Muscle of leg (tissue), 11 donors: ENCODE measurements around the gene CDK14. TPM values are rescaled to one million over a fixed set of nuclear protein-coding genes. Genes with fewer than 3 reads are reported as not detected.

Source experiments
- DNase-seq: peaks from one replicate; pipeline ENCODE4 v3.0.0; 2013
- H3K27ac ChIP-seq: one replicate; pipeline ENCODE4 v1.5.1; 2013; ENCODE audit warnings: mild to moderate bottlenecking, low read length, control low read depth
- H3K27me3 ChIP-seq: one replicate; pipeline ENCODE4 v1.6.1; 2013; ENCODE audit warnings: low read length; ENCODE audit not compliant: control insufficient read depth, insufficient read depth
- H3K36me3 ChIP-seq: one replicate; pipeline ENCODE4 v1.6.1; 2013; ENCODE audit warnings: low read length; ENCODE audit not compliant: control insufficient read depth, insufficient read depth
- H3K4me1 ChIP-seq: one replicate; pipeline ENCODE4 v1.6.1; 2013; ENCODE audit warnings: low read length; ENCODE audit not compliant: control insufficient read depth, insufficient read depth
- H3K4me3 ChIP-seq: one replicate; pipeline ENCODE4 v1.5.1; 2013; ENCODE audit warnings: low read length, control low read depth
- H3K9me3 ChIP-seq: replicated peaks from 2 replicates; pipeline ENCODE4 v1.6.1; 2013; ENCODE audit warnings: low read depth, low read length; ENCODE audit not compliant: control insufficient read depth
- WGBS: methylation state at CpG from one replicate; pipeline ENCODE4 v1.1.5; 2013; ENCODE audit warnings: missing lambda C conversion rate; ENCODE audit not compliant: insufficient coverage; 5-methylcytosine and 5-hydroxymethylcytosine counted together
- polyA plus RNA-seq, 8 donors: library from polyadenylated mRNA; unstranded; fragments of 120-200 nt; gene quantifications; one replicate each; pipeline versions ENCODE4 v1.2.1 to v1.2.3, GENCODE V29; 2013; ENCODE audit warnings: inconsistent platforms in 1 of 8, low replicate concordance in 1 of 8; ENCODE audit not compliant: insufficient read length in 8 of 8, insufficient read depth in 1 of 8
- total RNA-seq: library from RNA; stranded (reverse); fragments of 120-200 nt; gene quantifications from one replicate; pipeline ENCODE4 v1.2.4, GENCODE V29; 2013

The CDK14 gene
- total and polyA plus RNA-seq, 9 donors = 14.9 to 36.7 (median 21.3) TPM

- no peak overlapping the region for H3K27ac ChIP-seq
- WGBS = 48% methylated on average over 4 of the region's 9 CpGs
- DNase-seq = no peak
- no peaks in the 10 kb centered on the region for H3K9me3 ChIP-seq
- no peak overlapping the region for H3K4me3 ChIP-seq
- H3K4me1 ChIP-seq = peaks cover 4% of the 10 kb centered on the region
- H3K36me3 ChIP-seq = no peaks in the 10 kb centered on the region
- no peaks in the 10 kb centered on the region for H3K27me3 ChIP-seq
Observed at GRCh38 chr7:91201442-91202113, 605.5 kb downstream of the CDK14 start.

GRCh38 chr7:91206361-91206960, 610.3 kb downstream of the CDK14 start:
- 7% methylated on average over 2 of the region's 6 CpGs for WGBS
- Histone ChIP-seq H3K36me3 (peaks cover 4% of the 10 kb centered on the region), H3K9me3 (no peaks in the 10 kb centered on the region), H3K4me3 (no peak overlapping the region), H3K27ac (peak overlapping the region; percentile 45), H3K27me3 (no peaks in the 10 kb centered on the region), H3K4me1 (peaks cover 4% of the 10 kb centered on the region)
- DNase-seq = peak; percentile 80

GRCh38 chr7:91212582-91212981, 616.5 kb downstream of the CDK14 start:
- Histone ChIP-seq H3K27me3 (no peaks in the 10 kb centered on the region), H3K4me3 (no peak overlapping the region), H3K27ac (no peak overlapping the region), H3K36me3 (peaks cover 2% of the 10 kb centered on the region), H3K4me1 (no peaks in the 10 kb centered on the region), H3K9me3 (no peaks in the 10 kb centered on the region)
- DNase-seq = no peak
- WGBS = 68% methylated on average over 3 of the region's 7 CpGs

- Histone ChIP-seq H3K27me3 (no peaks in the 10 kb centered on the region), H3K36me3 (no peaks in the 10 kb centered on the region), H3K9me3 (no peaks in the 10 kb centered on the region), H3K4me1 (no peaks in the 10 kb centered on the region), H3K27ac (no peak overlapping the region), H3K4me3 (no peak overlapping the region)
- no peak for DNase-seq
- WGBS = no CpG with 5 or more reads among the region's 2 CpGs
Observed at GRCh38 chr7:91226411-91226810, 630.3 kb downstream of the CDK14 start.

GRCh38 chr7:91228327-91228726, 632.2 kb downstream of the CDK14 start:
- Histone ChIP-seq H3K4me3 (no peak overlapping the region), H3K4me1 (no peaks in the 10 kb centered on the region), H3K9me3 (no peaks in the 10 kb centered on the region), H3K27ac (no peak overlapping the region), H3K36me3 (no peaks in the 10 kb centered on the region), H3K27me3 (no peaks in the 10 kb centered on the region)
- DNase-seq = peak; percentile 48
- no CpG with 5 or more reads among the region's 2 CpGs for WGBS

GRCh38 chr7:91228927-91229558, 632.9 kb downstream of the CDK14 start:
- H3K36me3 ChIP-seq = no peaks in the 10 kb centered on the region
- peak overlapping the region; percentile 15 for H3K27ac ChIP-seq
- no peaks in the 10 kb centered on the region for H3K9me3 ChIP-seq
- no peak overlapping the region for H3K4me3 ChIP-seq
- DNase-seq = peak; percentile 57
- no peaks in the 10 kb centered on the region for H3K4me1 ChIP-seq
- WGBS = no CpG with 5 or more reads among the region's 2 CpGs
- no peaks in the 10 kb centered on the region for H3K27me3 ChIP-seq

- no peaks in the 10 kb centered on the region for H3K27me3 ChIP-seq
- no peaks in the 10 kb centered on the region for H3K36me3 ChIP-seq
- H3K4me3 ChIP-seq = no peak overlapping the region
- no peaks in the 10 kb centered on the region for H3K4me1 ChIP-seq
- WGBS = no CpG with 5 or more reads among the region's 2 CpGs
- H3K27ac ChIP-seq = no peak overlapping the region
- no peak for DNase-seq
- no peaks in the 10 kb centered on the region for H3K9me3 ChIP-seq
Observed at GRCh38 chr7:91230100-91230499, 634.0 kb downstream of the CDK14 start.

GRCh38 chr7:91230503-91230902, 634.4 kb downstream of the CDK14 start:
- no peak overlapping the region for H3K4me3 ChIP-seq
- no peaks in the 10 kb centered on the region for H3K4me1 ChIP-seq
- H3K27me3 ChIP-seq = no peaks in the 10 kb centered on the region
- no peaks in the 10 kb centered on the region for H3K36me3 ChIP-seq
- 93% methylated on average over 3 of the region's 3 CpGs for WGBS
- no peak for DNase-seq
- H3K9me3 ChIP-seq = no peaks in the 10 kb centered on the region
- no peak overlapping the region for H3K27ac ChIP-seq

GRCh38 chr7:91233212-91233611, 637.1 kb downstream of the CDK14 start:
- 21% methylated on average over 6 of the region's 8 CpGs for WGBS
- peak; percentile 56 for DNase-seq
- no peaks in the 10 kb centered on the region for H3K9me3 ChIP-seq
- no peak overlapping the region for H3K27ac ChIP-seq
- H3K4me1 ChIP-seq = no peaks in the 10 kb centered on the region
- H3K36me3 ChIP-seq = no peaks in the 10 kb centered on the region
- H3K4me3 ChIP-seq = no peak overlapping the region
- H3K27me3 ChIP-seq = no peaks in the 10 kb centered on the region

- Histone ChIP-seq H3K27ac (no peak overlapping the region), H3K4me3 (no peak overlapping the region), H3K4me1 (peaks cover 13% of the 10 kb centered on the region), H3K36me3 (no peaks in the 10 kb centered on the region), H3K9me3 (no peaks in the 10 kb centered on the region), H3K27me3 (no peaks in the 10 kb centered on the region)
- DNase-seq = no peak
- no CpG with 5 or more reads among the region's 6 CpGs for WGBS
Observed at GRCh38 chr7:91235211-91235832, 639.2 kb downstream of the CDK14 start.
